ENCODE data around the gene ZFHX3.
"Not testable (repeated sequence)": the region's sequence is repeated elsewhere in the genome, so short reads cannot be mapped to it uniquely, and the experiment has no call there.

Gene ZFHX3, protein sequence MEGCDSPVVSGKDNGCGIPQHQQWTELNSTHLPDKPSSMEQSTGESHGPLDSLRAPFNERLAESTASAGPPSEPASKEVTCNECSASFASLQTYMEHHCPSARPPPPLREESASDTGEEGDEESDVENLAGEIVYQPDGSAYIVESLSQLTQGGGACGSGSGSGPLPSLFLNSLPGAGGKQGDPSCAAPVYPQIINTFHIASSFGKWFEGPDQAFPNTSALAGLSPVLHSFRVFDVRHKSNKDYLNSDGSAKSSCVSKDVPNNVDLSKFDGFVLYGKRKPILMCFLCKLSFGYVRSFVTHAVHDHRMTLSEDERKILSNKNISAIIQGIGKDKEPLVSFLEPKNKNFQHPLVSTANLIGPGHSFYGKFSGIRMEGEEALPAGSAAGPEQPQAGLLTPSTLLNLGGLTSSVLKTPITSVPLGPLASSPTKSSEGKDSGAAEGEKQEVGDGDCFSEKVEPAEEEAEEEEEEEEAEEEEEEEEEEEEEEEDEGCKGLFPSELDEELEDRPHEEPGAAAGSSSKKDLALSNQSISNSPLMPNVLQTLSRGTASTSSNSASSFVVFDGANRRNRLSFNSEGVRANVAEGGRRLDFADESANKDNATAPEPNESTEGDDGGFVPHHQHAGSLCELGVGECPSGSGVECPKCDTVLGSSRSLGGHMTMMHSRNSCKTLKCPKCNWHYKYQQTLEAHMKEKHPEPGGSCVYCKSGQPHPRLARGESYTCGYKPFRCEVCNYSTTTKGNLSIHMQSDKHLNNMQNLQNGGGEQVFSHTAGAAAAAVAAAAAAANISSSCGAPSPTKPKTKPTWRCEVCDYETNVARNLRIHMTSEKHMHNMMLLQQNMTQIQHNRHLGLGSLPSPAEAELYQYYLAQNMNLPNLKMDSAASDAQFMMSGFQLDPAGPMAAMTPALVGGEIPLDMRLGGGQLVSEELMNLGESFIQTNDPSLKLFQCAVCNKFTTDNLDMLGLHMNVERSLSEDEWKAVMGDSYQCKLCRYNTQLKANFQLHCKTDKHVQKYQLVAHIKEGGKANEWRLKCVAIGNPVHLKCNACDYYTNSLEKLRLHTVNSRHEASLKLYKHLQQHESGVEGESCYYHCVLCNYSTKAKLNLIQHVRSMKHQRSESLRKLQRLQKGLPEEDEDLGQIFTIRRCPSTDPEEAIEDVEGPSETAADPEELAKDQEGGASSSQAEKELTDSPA (N-terminal part only)

DNA sequence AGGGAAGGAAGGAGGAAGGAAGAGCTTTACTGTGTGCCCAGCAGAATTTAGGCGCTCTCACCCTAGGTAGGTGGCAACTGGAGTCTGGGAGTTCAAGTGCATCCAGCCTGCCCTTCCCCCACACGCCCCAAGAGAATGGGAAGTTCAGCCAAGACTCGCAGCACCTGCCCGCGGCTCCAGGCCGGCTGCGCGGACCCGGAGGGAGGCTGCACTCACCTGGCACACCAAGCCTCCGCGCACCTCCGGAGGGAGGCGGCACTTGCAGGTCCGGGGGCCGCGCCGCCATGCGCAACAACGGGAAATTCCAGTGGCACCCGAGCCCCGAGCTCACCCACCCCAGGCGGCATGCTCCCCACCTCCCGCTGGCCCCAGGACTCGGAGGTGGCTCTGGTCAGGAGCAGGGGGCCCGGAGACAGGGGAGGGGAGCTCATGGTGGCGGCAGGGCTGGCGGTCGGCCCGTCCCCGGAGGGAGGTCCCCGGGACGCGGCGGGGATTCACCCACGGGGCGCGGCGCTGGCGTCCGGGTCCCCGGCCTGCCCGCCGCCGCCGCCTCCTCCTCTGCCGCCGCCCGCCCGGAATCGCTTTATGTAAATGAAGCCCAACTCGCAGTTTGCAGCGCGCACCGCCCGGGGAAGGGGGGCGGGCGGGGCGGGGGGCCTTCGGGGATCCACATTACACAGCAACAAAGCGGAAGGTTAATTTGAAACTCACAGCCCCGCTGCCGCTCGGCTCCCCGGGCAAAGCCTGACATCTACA, at the start of gene ZFHX3:
TSS of gene ZFHX3 (minus strand) at position 593 of the 756 bp plus-strand sequence. CDS start 87,983 bp downstream, outside the sequence.
- DNase-seq, result peak; percentile 4

DNA sequence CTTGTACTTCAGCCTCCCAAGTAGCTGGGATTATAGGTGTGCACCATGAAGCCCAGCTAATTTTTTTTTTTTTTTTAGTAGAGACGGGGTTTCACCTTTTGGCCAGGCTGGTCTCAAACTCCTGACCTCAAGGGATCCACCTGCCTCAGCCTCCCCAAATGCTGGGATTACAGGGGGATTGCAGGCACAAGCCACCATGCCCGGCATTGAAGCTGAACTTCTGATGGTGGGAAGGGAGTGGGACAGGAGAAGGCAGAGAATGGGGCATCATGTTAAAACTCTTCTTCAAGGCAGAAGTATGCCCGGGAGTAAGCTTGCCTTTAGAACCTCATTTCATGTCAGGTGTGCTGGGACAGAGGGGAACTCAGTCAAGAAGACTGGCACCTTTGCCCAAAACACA, 48.6 kb upstream of the ZFHX3 start:
- DNase-seq, result no peak

DNA sequence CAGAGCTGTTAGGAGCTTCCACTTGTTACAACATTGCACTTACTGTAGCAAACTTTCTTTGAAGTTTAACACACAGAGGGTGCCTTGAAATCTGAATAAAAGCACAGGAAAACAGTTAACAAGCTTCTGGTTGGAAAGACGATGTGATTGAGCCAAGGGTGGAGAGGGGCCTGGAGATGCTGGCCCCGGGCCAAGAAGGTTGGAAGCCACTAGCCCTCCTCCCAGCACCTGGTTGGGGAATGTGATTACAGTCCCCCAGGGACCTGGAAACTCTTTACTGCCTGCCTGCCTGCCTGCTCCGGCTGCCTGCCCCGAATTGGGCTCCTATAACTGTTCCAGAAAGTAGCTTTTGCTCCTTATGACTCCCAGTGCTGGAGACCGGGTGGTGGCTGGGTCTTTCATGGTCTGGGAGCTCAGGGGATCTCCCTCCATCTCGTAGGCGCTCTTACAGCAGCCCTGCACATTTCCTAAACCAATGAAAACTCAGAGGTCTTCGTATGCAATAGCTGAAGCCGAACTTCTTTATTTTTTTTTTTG, 48.0 kb upstream of the ZFHX3 start:
- DNase-seq, result no peak

DNA sequence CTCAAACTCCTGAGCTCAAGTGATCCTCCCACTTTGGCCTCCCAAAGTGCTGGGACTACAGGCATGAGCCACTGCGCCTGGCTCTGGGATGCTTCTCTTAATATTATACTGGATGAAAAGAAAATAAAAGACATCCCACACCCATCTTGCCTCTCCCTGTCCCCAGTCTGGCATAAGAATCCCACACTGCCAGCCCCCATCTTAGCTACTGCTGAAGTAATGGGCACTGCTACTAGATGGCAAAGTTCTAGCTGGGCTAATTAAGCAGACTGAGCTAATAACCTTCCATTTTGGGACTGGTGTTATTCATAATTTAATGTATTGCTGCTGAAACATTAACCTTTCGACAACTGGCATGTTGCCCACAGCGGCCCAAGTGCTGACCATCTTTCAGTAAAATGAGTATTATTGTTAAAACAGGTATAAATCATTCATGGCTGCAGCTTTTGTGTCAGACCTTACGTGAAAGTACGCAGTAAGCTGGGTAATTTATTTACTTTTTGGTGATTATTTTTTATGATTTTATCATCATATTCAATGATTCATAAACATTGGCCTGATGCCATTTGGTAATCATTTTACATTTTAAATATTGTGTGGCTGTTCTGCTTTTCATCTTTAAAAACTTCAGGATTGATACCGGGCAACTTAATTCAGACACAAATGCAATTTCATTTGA, 47.4 kb upstream of the ZFHX3 start:
- DNase-seq, result no peak

DNA sequence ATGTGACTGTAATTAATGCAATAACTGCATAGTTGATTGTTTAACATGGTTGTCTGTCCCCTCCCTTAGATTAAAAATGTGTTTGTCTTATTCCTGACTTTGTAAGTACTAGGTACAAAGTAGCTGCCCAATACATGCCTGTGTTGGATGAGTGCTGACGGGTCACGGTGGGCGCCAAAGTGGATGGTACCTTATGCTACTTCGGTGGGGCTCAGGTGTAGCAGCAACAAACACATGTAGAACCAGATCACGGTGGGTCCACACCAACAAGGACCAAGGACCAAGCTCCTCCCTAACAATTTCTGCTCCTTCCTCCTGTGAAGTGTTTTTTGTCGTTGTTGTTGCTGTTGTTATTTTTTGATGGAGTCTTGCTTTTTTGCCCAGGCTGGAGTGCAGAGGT, 46.4 kb upstream of the ZFHX3 start:
- no peak for DNase-seq

GRCh38 chr16:73093146-73094144, 45.5 kb upstream of the ZFHX3 start:
- no peak for DNase-seq

DNA sequence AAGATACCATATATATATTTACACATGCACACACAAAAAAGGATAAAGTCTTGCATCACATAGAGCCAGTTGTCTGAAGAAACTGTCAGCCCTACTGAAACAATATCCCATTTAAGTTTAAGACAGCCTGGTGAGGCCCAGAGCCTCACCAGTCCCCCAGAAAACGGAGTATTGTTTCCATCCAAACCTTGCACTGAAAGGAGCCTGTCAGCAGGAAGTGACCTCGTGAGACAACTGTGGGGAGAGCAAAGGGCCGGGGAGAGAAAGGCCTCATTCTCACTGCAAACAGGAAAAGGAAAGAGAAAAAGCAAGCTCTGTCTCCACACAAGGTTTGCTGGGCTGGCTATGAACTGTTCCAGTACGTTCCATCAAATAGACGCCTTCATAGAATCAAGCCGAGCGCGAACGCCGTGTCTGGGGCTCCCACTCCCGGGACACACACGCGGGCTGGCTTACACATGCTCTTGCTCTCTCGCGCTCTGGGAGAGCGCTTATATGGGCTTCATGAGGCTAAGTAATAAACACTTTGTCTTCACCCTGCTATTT, 44.4 kb upstream of the ZFHX3 start:
- DNase-seq, result no peak

GRCh38 chr16:73091174-73091573, 43.2 kb upstream of the ZFHX3 start:
- no peak for DNase-seq

DNA sequence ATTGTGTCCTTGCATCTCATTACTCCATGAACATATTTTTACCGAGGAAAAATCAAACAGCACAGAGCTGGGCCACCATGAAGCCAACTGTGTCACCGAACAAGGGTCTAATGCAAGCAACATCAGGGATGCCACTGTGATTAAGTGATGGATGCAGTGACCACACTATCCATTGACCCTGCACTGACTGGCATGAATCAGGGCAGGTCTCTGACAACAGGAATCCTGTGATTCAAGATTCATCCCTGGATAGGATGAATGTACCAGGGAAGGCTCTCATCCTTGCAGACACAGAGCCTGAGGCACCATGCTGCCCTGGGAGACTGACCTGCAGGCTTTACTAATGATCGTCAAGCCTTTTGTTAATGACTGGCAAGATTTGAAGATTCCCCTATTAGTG, 41.5 kb upstream of the ZFHX3 start:
- no peak for DNase-seq

DNA sequence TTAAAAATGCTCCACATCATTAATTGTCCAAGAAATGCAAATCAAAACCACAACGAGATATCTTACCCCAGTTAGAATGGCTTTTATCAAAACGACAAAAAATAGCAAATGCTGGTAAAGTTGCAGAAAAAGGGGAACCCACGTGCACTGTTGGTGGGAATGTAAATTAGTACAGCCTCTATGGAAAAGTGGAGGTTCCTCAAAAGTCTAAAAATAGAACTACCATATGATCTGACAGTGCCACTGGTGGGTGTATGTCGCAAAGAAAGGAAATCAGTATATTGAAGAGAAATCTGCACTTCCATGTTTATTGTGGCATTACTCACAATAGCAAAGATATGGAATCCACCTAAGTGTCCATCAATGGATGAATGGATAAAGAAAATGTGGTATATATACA, 38.2 kb upstream of the ZFHX3 start:
- DNase-seq, result no peak

GRCh38 chr16:73083271-73083670, 35.3 kb upstream of the ZFHX3 start:
- DNase-seq, result no peak

GRCh38 chr16:73082634-73083051, 34.7 kb upstream of the ZFHX3 start:
- not testable (repeated sequence) for DNase-seq

GRCh38 chr16:73080931-73081330, 33.0 kb upstream of the ZFHX3 start:
- no peak for DNase-seq

DNA sequence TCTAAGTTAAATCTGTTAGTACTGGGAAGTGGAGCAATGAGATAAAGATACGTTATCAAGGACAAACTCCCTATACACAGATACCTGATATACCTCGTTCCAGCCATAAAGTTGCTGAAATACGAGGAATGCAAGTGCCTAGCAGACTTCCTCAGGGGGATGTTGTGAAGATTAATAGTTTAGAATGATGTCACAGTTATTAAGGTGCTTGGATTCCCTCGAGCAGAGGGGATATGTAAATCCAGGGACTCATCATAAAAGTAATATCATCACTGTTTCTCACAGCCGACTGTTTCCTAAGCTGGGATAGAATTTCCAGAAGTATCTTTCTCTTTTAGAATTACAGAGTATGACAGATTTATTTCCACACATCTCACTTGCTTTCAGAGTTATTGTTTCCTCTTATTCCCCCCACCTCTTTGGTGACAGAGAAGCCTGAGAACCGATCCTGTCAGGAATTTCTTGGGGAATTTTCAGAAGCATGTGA, 28.4 kb upstream of the ZFHX3 start:
- DNase-seq, result no peak

GRCh38 chr16:73074382-73074781, 26.5 kb upstream of the ZFHX3 start:
- no peak for DNase-seq

GRCh38 chr16:73072051-73072450, 24.1 kb upstream of the ZFHX3 start:
- not testable (repeated sequence) for DNase-seq

DNA sequence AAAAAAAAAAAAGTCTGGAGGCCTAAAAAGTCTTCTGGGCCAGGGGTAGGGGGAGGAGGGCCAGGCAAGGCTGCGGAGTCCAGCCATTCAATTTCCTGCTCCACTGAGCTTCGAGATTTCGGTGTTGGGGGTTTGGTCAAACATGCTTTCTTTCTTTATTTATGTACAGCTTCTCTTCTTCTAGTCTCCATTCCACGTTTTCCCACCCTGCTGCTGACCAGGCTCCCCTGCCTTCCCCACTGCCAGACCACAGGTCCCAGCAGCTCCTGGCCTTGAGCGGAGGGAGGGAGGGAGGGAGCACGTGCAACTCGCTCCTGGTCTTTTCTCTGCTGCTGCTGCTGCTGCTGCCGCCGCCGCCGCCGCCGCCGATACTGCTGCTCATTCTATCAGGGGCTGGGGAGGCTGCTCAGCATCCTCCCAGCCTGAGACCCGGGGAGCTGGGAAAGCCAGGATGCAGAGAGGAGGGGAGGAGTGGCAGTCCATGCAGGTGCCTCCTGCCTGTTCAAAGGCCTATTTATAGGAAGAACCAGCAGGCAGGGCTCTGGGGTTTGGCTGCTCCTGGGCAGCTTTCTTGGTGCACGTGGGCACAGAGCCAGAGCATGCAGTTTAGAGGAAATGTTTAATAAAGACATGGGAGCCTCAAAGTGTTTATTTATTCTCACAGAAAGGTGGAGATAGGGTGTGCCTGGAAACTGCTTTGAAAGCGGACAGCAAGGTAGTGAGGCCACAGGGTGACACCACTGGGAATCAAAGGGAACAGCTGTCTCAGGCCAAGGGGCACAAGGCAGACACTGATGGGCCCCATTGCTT, 23.4 kb upstream of the ZFHX3 start:
- no peak for DNase-seq

DNA sequence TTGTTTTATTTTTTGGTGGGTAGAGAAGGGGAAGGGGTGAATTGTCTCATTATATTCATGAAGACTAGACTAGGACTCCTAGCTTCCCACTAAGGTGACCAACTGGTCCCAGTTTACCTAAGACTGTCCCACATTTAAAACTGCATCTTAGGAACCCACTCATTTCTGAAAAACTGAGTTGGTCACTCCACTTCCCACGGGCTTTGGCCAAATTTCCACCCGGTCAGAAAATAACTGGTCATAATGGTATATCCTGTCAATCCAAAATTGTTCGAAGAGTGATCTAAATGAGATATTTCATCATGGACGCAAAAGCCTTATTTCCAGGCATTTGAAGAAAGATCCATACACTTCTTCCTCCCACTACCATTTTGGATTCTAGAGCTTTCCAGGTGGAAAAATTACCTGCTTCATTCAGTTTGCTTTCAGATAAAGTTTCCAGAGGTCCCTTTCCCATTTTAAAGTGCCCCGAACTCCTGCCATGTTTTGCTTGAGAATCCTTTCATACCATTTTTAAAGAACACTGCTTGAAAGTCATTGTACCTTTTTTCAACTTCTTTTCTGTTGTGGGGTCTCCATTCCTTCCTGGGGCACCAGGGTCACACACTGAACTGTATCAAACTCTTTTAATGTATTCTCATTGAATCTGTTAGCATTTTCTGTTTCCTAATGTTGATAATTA, 21.8 kb upstream of the ZFHX3 start:
- no peak for DNase-seq
